Testis (tissue), 2 donors: ENCODE data around the gene IL1B.

Experiments used
- POLR2A ChIP-seq: fragments of 450-650 bp; IDR thresholded peaks from one replicate; pipeline ENCODE4 v1.6.1; 2017; ENCODE audit warnings: antibody characterized with exemption, mild to moderate bottlenecking, moderate library complexity
- TF ChIP-seq, protein P1 (sequence below), 3 experiments: fragments of 450-650 bp in 2 of 3; fragments of 200-600 bp in 1 of 3; sonication (generic) in 1 of 3; IDR thresholded peaks; one replicate each; pipeline ENCODE4 v1.5.1; 2016 to 2019; ENCODE audit warnings: antibody characterized with exemption in 3 of 3, mild to moderate bottlenecking in 2 of 3, moderate library complexity in 1 of 3

GRCh38 chr2:112836163-112836560 lies 417 bp downstream of the IL1B start:
- TF ChIP-seq POLR2A: no peak
- TF ChIP-seq, protein P1, sequence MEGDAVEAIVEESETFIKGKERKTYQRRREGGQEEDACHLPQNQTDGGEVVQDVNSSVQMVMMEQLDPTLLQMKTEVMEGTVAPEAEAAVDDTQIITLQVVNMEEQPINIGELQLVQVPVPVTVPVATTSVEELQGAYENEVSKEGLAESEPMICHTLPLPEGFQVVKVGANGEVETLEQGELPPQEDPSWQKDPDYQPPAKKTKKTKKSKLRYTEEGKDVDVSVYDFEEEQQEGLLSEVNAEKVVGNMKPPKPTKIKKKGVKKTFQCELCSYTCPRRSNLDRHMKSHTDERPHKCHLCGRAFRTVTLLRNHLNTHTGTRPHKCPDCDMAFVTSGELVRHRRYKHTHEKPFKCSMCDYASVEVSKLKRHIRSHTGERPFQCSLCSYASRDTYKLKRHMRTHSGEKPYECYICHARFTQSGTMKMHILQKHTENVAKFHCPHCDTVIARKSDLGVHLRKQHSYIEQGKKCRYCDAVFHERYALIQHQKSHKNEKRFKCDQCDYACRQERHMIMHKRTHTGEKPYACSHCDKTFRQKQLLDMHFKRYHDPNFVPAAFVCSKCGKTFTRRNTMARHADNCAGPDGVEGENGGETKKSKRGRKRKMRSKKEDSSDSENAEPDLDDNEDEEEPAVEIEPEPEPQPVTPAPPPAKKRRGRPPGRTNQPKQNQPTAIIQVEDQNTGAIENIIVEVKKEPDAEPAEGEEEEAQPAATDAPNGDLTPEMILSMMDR (IDR thresholded peaks at IDR 0.05): no peak
